ENCODE results near the gene NR5A2.

- TF ChIP-seq CTCF (IDR thresholded peaks at IDR 0.05) (no peak), ATF3 (CRISPR knock-in tag; conservative IDR thresholded peaks at IDR 0.05) (no peak), E2F4 (CRISPR knock-in tag; IDR thresholded peaks at IDR 0.05; ENCODE audit: borderline replicate concordance, low read depth) (no peak), NR3C1 (CRISPR knock-in tag; conservative IDR thresholded peaks at IDR 0.05; ENCODE audit: low read depth) (no peak), GRHL2 (CRISPR knock-in tag; IDR thresholded peaks at IDR 0.05; ENCODE audit: insufficient replicate concordance, severe bottlenecking) (no peak), GABPB1 (CRISPR knock-in tag; IDR thresholded peaks at IDR 0.05) (no peak), PREB (CRISPR knock-in tag; IDR thresholded peaks at IDR 0.05; ENCODE audit: borderline replicate concordance) (no peak), NFYB (CRISPR knock-in tag; conservative IDR thresholded peaks at IDR 0.05; ENCODE audit: low read depth) (no peak), NFATC4 (CRISPR knock-in tag; IDR thresholded peaks at IDR 0.05) (no peak), AFF4 (CRISPR knock-in tag; IDR thresholded peaks at IDR 0.05; ENCODE audit: borderline replicate concordance) (no peak), ZNF121 (CRISPR knock-in tag; IDR thresholded peaks at IDR 0.05) (no peak), ZBTB43 (CRISPR knock-in tag; IDR thresholded peaks at IDR 0.05) (no peak), HMGXB4 (CRISPR knock-in tag; IDR thresholded peaks at IDR 0.05) (no peak), MYBL2 (CRISPR knock-in tag; IDR thresholded peaks at IDR 0.05) (no peak)
Measured at GRCh38 chr1:200115532-200115931, 88.0 kb downstream of the NR5A2 start.
